Colonic mucosa (tissue), 4 donors: ENCODE results near the gene TMEM154. TPM values are rescaled to one million over a fixed set of nuclear protein-coding genes. Genes with fewer than 3 reads are reported as not detected.
A peak's percentile ranks its signal among the peaks of the same experiment; 100 is the strongest.
"Not testable (repeated sequence)": the region's sequence is repeated elsewhere in the genome, so short reads cannot be mapped to it uniquely, and the experiment has no call there.

ENCODE experiments used
- DNase-seq: peaks from one replicate; pipeline ENCODE4 v3.0.0-alpha.2; 2020
- H3K27ac ChIP-seq: fragments of 200-600 bp; one replicate; pipeline ENCODE4 v1.8.0; 2021
- H3K27me3 ChIP-seq: fragments of 200-600 bp; one replicate; pipeline ENCODE4 v1.8.0; 2021
- H3K36me3 ChIP-seq: fragments of 200-600 bp; one replicate; pipeline ENCODE4 v1.8.0; 2021
- H3K4me1 ChIP-seq: fragments of 200-600 bp; one replicate; pipeline ENCODE4 v1.8.0; 2021; ENCODE audit warnings: mild to moderate bottlenecking
- H3K4me3 ChIP-seq: fragments of 200-600 bp; one replicate; pipeline ENCODE4 v1.8.0; 2021
- H3K9ac ChIP-seq, 2 donors: one replicate each; pipeline ENCODE4 v1.7.0; 2013; ENCODE audit warnings: control low read depth in 2 of 2, low read depth in 2 of 2, low read length in 2 of 2
- H3K9me3 ChIP-seq: fragments of 200-600 bp; one replicate; pipeline ENCODE4 v1.8.0; 2021
- CTCF ChIP-seq: fragments of 200-600 bp; IDR thresholded peaks from one replicate; pipeline ENCODE4 v1.8.0; 2022; ENCODE audit warnings: antibody characterized with exemption, mild to moderate bottlenecking
- intact Hi-C: fragments of 100-400 bp; cut with DNase I; formaldehyde crosslinking; loops from one replicate; pipeline ENCODE4 v1.14.1; 2022
- total RNA-seq, 2 donors: library from RNA; stranded (reverse); fragmentation: NEBNext Ultra II Directional in 1 of 2; extraction: Animal tissue kit (Norgen Biotek cat#: 25700) in 1 of 2; gene quantifications; one replicate each; pipeline ENCODE4 v1.2.1, GENCODE V29; 2021
- donor health status: healthy.
- donor health status: DM: no; HTN: no; CAD: no.
- donor health status: DM: no; HTN: no; CAD: no.

TMEM154 gene
- total RNA-seq, 2 donors from 2014 or later, result 1.5 to 3.5 TPM

- no peak for TF ChIP-seq CTCF
- H3K4me1 ChIP-seq, result no peaks in the 10 kb centered on the region
- no peak for DNase-seq
- H3K9ac ChIP-seq, result peak overlapping the region in 1 of 2 donors; percentile 17
- H3K36me3 ChIP-seq, result no peaks in the 10 kb centered on the region
- no peaks in the 10 kb centered on the region for H3K27me3 ChIP-seq
- intact Hi-C loops, result no loop called here
- no peaks in the 10 kb centered on the region for H3K9me3 ChIP-seq
- H3K27ac ChIP-seq, result no peak overlapping the region
- no peak overlapping the region for H3K4me3 ChIP-seq
Observed at GRCh38 chr4:152665691-152666395, 14.0 kb downstream of the TMEM154 start.

- intact Hi-C loops, result not testable (repeated sequence)
Observed at GRCh38 chr4:152664067-152664378, 15.8 kb downstream of the TMEM154 start.

DNA sequence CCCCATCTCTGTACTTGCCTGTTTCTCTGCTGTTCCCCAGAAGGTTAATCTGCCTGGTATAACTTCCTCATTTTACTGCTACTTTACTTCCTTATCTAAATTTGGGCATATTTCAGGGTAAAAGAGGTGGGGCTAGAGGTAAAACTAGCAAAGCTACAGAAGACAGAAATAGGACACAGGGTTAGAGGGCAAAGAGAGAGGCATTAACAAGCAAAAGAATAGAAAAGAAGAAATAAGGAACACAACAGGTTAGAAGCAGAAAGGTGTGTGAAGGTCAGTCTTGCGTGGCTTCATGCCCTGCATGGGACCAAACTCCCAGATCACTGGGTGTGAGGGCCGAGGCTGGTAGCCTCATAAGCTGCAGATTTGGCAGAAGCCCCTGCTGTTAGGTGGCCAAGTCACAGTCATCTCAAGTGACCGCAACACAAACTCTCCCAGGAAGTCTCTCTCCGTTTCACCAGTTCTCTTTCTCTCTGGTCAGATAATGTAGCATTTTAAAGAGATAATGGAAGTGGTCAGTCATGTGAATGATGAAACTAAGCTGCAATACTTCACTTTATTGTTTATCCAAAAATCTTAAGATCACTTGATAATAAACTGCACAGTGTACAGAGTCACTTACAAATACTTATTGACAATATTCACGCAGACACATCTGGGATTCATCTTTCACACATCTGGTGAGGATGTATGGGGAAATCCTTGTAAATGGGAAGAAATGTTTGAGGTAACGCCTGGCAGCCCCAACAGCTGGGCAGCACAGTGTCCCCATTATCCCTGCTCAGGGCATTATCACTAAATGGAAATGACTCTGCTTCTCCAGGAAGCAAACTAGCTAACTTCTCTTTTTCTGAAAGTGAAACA, 16.4 kb downstream of the TMEM154 start:
- Histone ChIP-seq H3K9ac (no peak overlapping the region), H3K4me3 (no peak overlapping the region), H3K36me3 (no peaks in the 10 kb centered on the region), H3K27ac (peak overlapping the region; percentile 1), H3K4me1 (no peaks in the 10 kb centered on the region), H3K9me3 (no peaks in the 10 kb centered on the region), H3K27me3 (no peaks in the 10 kb centered on the region)
- intact Hi-C loops, result no loop called here
- no peak for TF ChIP-seq CTCF
- no peak for DNase-seq

More at GRCh38 chr4:152664067-152664378, 15.8 kb downstream of the TMEM154 start:
- not testable (repeated sequence) for H3K36me3 ChIP-seq, DNase-seq, H3K9ac ChIP-seq, H3K27me3 ChIP-seq, H3K9me3 ChIP-seq, H3K4me1 ChIP-seq, H3K4me3 ChIP-seq, H3K27ac ChIP-seq

GRCh38 chr4:152661649-152662048, 18.1 kb downstream of the TMEM154 start:
- no peak overlapping the region for H3K4me3 ChIP-seq
- H3K27me3 ChIP-seq, result no peaks in the 10 kb centered on the region
- no peaks in the 10 kb centered on the region for H3K9me3 ChIP-seq
- H3K27ac ChIP-seq, result no peak overlapping the region
- intact Hi-C loops, result no loop called here
- no peaks in the 10 kb centered on the region for H3K36me3 ChIP-seq
- no peaks in the 10 kb centered on the region for H3K4me1 ChIP-seq
- no peak for DNase-seq
- TF ChIP-seq CTCF, result no peak
- H3K9ac ChIP-seq, result no peak overlapping the region

DNA sequence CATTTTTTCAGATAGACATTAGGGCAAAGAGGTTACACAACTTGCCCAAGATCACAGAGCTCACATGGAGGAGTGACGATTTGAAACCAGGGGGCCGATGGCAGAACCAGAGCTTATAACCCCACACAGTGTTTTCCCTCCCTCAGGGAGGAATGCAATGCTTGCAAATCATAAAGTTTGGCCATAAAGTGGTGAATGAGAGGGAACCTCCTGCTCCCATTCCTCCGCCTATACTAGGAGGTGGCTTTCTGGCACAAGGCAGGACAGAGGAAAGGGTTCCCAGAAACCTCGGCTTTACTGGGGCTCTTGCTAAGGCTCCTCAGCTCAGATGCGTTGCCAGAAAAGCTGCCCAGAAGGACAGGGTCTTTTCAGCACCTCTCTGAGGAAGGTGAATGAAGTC, 19.3 kb downstream of the TMEM154 start:
- H3K9ac ChIP-seq, result no peak overlapping the region
- no peak for TF ChIP-seq CTCF
- no peak for DNase-seq
- no peaks in the 10 kb centered on the region for H3K27me3 ChIP-seq
- intact Hi-C loops, result no loop called here
- no peaks in the 10 kb centered on the region for H3K4me1 ChIP-seq
- H3K36me3 ChIP-seq, result no peaks in the 10 kb centered on the region
- no peaks in the 10 kb centered on the region for H3K9me3 ChIP-seq
- no peak overlapping the region for H3K27ac ChIP-seq
- no peak overlapping the region for H3K4me3 ChIP-seq

DNA sequence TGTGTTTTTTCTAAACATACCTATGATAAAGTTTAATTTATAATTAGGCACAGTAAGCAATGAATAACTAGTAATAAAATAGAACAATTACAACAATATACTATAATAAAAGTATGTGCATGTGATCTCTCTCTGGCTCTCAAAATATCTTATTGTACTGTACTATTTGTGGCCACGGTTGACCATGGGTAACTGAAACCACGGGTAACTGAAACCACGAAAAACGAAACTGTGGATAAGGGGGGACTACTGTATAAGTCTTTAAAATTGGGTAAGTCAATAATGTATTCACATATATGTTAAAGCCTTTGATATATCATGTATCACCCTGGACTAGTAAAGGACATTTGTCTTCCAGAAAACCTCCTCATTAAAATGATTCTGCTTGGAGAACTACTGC, 20.0 kb downstream of the TMEM154 start:
- peaks cover 4% of the 10 kb centered on the region for H3K4me1 ChIP-seq
- no peak overlapping the region for H3K4me3 ChIP-seq
- intact Hi-C loops, result no loop called here
- no peaks in the 10 kb centered on the region for H3K36me3 ChIP-seq
- no peak overlapping the region for H3K27ac ChIP-seq
- no peak for DNase-seq
- no peaks in the 10 kb centered on the region for H3K27me3 ChIP-seq
- H3K9me3 ChIP-seq, result no peaks in the 10 kb centered on the region
- no peak for TF ChIP-seq CTCF
- H3K9ac ChIP-seq, result no peak overlapping the region
